ENCODE data around the gene ACSL3.
"Not testable (repeated sequence)": the region's sequence is repeated elsewhere in the genome, so short reads cannot be mapped to it uniquely, and the experiment has no call there.

ACSL3 gene

GRCh38 chr2:222982010-222982908 is 121.4 kb downstream of the ACSL3 start:
- H3K4me3 Mint-ChIP-seq: no peak overlapping the region
- no peaks in the 10 kb centered on the region for H3K9me3 Mint-ChIP-seq
- peaks cover 10% of the 10 kb centered on the region for H3K4me1 Mint-ChIP-seq
- H3K27ac Mint-ChIP-seq: no peak overlapping the region
- CTCF ChIA-PET: interaction anchor here (0.6 to 2.2 kb wide), 3 partner anchors 10 to 278 kb away, joined by 3 to 8 read pairs (median 5); no protein-coding TSS in a partner anchor
- peaks cover 5% of the 10 kb centered on the region for H3K27me3 Mint-ChIP-seq
- no peaks in the 10 kb centered on the region for H3K36me3 Mint-ChIP-seq
- DNase-seq: no peak

- Mint-ChIP-seq H3K9me3 (no peaks in the 10 kb centered on the region), H3K4me1 (peaks cover 10% of the 10 kb centered on the region), H3K27me3 (peaks cover 5% of the 10 kb centered on the region), H3K4me3 (no peak overlapping the region), H3K27ac (no peak overlapping the region), H3K36me3 (no peaks in the 10 kb centered on the region)
- DNase-seq: no peak
- CTCF ChIA-PET: interaction anchor here (0.6 to 1.1 kb wide), 2 partner anchors 11 to 278 kb away, joined by 3 to 5 read pairs; no protein-coding TSS in a partner anchor
Observed at GRCh38 chr2:222982909-222983265, 122.1 kb downstream of the ACSL3 start.

- H3K27me3 Mint-ChIP-seq: peaks cover 5% of the 10 kb centered on the region
- DNase-seq: no peak
- no peaks in the 10 kb centered on the region for H3K36me3 Mint-ChIP-seq
- H3K4me3 Mint-ChIP-seq: no peak overlapping the region
- H3K4me1 Mint-ChIP-seq: peaks cover 10% of the 10 kb centered on the region
- CTCF ChIA-PET: no interaction called here
- H3K27ac Mint-ChIP-seq: no peak overlapping the region
- H3K9me3 Mint-ChIP-seq: no peaks in the 10 kb centered on the region
Observed at GRCh38 chr2:222984908-222985307, 124.1 kb downstream of the ACSL3 start.

- Mint-ChIP-seq H3K4me1 (no peaks in the 10 kb centered on the region), H3K36me3 (no peaks in the 10 kb centered on the region), H3K9me3 (no peaks in the 10 kb centered on the region), H3K27ac (no peak overlapping the region), H3K27me3 (peaks cover 3% of the 10 kb centered on the region), H3K4me3 (no peak overlapping the region)
- CTCF ChIA-PET: interaction anchor here (0.9 kb wide), 1 partner anchor 18 kb away, joined by 3 read pairs; no protein-coding TSS in a partner anchor
- DNase-seq: no peak
Observed at GRCh38 chr2:222989431-222989830, 128.6 kb downstream of the ACSL3 start.

GRCh38 chr2:222990206-222990605 is 129.4 kb downstream of the ACSL3 start:
- CTCF ChIA-PET, H3K9me3 Mint-ChIP-seq, H3K27me3 Mint-ChIP-seq, H3K36me3 Mint-ChIP-seq, H3K4me3 Mint-ChIP-seq, DNase-seq, H3K4me1 Mint-ChIP-seq, H3K27ac Mint-ChIP-seq: not testable (repeated sequence)

GRCh38 chr2:222992137-222992536 is 131.3 kb downstream of the ACSL3 start:
- Mint-ChIP-seq H3K9me3 (no peaks in the 10 kb centered on the region), H3K4me1 (no peaks in the 10 kb centered on the region)
- CTCF ChIA-PET: no interaction called here

More at GRCh38 chr2:222992137-222992536, 131.3 kb downstream of the ACSL3 start:
- H3K4me3 Mint-ChIP-seq: no peak overlapping the region
- H3K36me3 Mint-ChIP-seq: no peaks in the 10 kb centered on the region
- H3K27me3 Mint-ChIP-seq: peaks cover 3% of the 10 kb centered on the region
- H3K27ac Mint-ChIP-seq: no peak overlapping the region
- no peak for DNase-seq
